ENCODE measurements around the gene STAG1.

STAG1 gene

GRCh38 chr3:136752172-136752421 lies at the start of gene STAG1 (continued):
- TF ChIP-seq AEBP2 (tag by site-specific recombination; IDR thresholded peaks at IDR 0.05; ENCODE audit: borderline replicate concordance) (no peak), EGR2 (tag by site-specific recombination; IDR thresholded peaks at IDR 0.05; ENCODE audit: low read depth) (peak; percentile 22; the same call in 1 of the 2 replicates), ZNF18 (tag by site-specific recombination; IDR thresholded peaks at IDR 0.05) (no peak), ZNF2 (tag by site-specific recombination; IDR thresholded peaks at IDR 0.05) (peak; percentile 81), ZBTB26 (tag by site-specific recombination; optimal IDR thresholded peaks at IDR 0.05) (no peak), GLI4 (tag by site-specific recombination; IDR thresholded peaks at IDR 0.05) (no peak), ZBTB48 (tag by site-specific recombination; IDR thresholded peaks at IDR 0.05) (no peak), ZNF292 (tag by site-specific recombination; IDR thresholded peaks at IDR 0.05; ENCODE audit: borderline replicate concordance, low read depth) (no peak), ZNF837 (tag by site-specific recombination; IDR thresholded peaks at IDR 0.05) (no peak), ZNF114 (tag by site-specific recombination; IDR thresholded peaks at IDR 0.05) (no peak), ZNF350 (tag by site-specific recombination; IDR thresholded peaks at IDR 0.05) (no peak), ZNF266 (tag by site-specific recombination; IDR thresholded peaks at IDR 0.05; ENCODE audit: low read depth) (no peak), ZNF548 (tag by site-specific recombination; IDR thresholded peaks at IDR 0.05) (no peak), TCF7L2 (IDR thresholded peaks at IDR 0.05; ENCODE audit: borderline replicate concordance, low read depth, low read length) (no peak), ZNF211 (tag by site-specific recombination; IDR thresholded peaks at IDR 0.05; ENCODE audit: low read depth) (no peak), ZNF768 (tag by site-specific recombination; IDR thresholded peaks at IDR 0.05) (no peak), PRDM4 (tag by site-specific recombination; IDR thresholded peaks at IDR 0.05) (no peak), ZSCAN4 (tag by site-specific recombination; IDR thresholded peaks at IDR 0.05) (no peak), ZBTB44 (tag by site-specific recombination; IDR thresholded peaks at IDR 0.05) (no peak; the same call in 1 of the 2 replicates), ZNF510 (tag by site-specific recombination; IDR thresholded peaks at IDR 0.05; ENCODE audit: insufficient replicate concordance) (no peak), BCL6B (tag by site-specific recombination; IDR thresholded peaks at IDR 0.05) (no peak), ZNF677 (tag by site-specific recombination; IDR thresholded peaks at IDR 0.05) (no peak), ZIC2 (tag by site-specific recombination; IDR thresholded peaks at IDR 0.05) (no peak), ZBTB21 (tag by site-specific recombination; IDR thresholded peaks at IDR 0.05) (0 out of 2 replicates have a peak, but pooled peaks have one; percentile 24), ZNF112 (tag by site-specific recombination; IDR thresholded peaks at IDR 0.05) (no peak), ZNF571 (tag by site-specific recombination; IDR thresholded peaks at IDR 0.05) (no peak), ZNF792 (tag by site-specific recombination; IDR thresholded peaks at IDR 0.05) (no peak), ZNF16 (tag by site-specific recombination; IDR thresholded peaks at IDR 0.05; ENCODE audit: low read depth) (no peak), ZSCAN30 (tag by site-specific recombination; IDR thresholded peaks at IDR 0.05) (0 out of 2 replicates have a peak, but pooled peaks have one; percentile 48), HOXD13 (CRISPR knock-in tag; IDR thresholded peaks at IDR 0.05; ENCODE audit: borderline replicate concordance) (no peak), GFI1B (tag by site-specific recombination; IDR thresholded peaks at IDR 0.05) (no peak), ZFP37 (tag by site-specific recombination; IDR thresholded peaks at IDR 0.05) (no peak)
